Common myeloid progenitor, CD34-positive (primary cell): ENCODE measurements around the gene HOXD13.

Experiments used
- CTCF ChIA-PET: fragments of 350-600 bp; sonication (Branson Sonifier 250); formaldehyde crosslinking; loops from one replicate; lab custom pipeline; 2021; ENCODE audit warnings: antibody characterized with exemption; lab: Charles Lee
- POLR2A ChIA-PET: fragments of 350-600 bp; sonication (Branson Sonifier 250); formaldehyde crosslinking; loops from one replicate; lab custom pipeline; 2021; ENCODE audit warnings: antibody characterized with exemption; lab: Charles Lee
- DNase-seq, 3 donors: peaks; one replicate each; pipeline versions ENCODE4 v3.0.0 to v3.0.0-alpha.2; 2013
- H3K27ac ChIP-seq, 2 experiments: 1 replicate in 1 of 2; 2 replicates in 1 of 2; pipeline ENCODE4 v1.7.0; 2013; ENCODE audit warnings: inconsistent platforms in 2 of 2, low read length in 2 of 2, mild to moderate bottlenecking in 2 of 2, low read depth in 1 of 2, moderate library complexity in 1 of 2; ENCODE audit not compliant: severe bottlenecking in 2 of 2, insufficient read depth in 1 of 2, poor library complexity in 1 of 2
- H3K27me3 ChIP-seq, 5 experiments: replicated peaks in 2 of 5; 1 replicate in 3 of 5; 2 replicates in 2 of 5; pipeline versions ENCODE4 v1.6.1 to v1.7.0; 2013; ENCODE audit warnings: low read length in 4 of 5, mild to moderate bottlenecking in 2 of 5, moderate library complexity in 2 of 5, inconsistent platforms in 1 of 5; ENCODE audit not compliant: insufficient read depth in 5 of 5, control insufficient read depth in 4 of 5
- H3K36me3 ChIP-seq, 4 experiments: 1 replicate in 2 of 4; 2 replicates in 2 of 4; pipeline versions ENCODE4 v1.6.1 to v1.7.0; 2013; ENCODE audit warnings: low read length in 3 of 4, control low read depth in 1 of 4, mild to moderate bottlenecking in 1 of 4; ENCODE audit not compliant: control insufficient read depth in 4 of 4, insufficient read depth in 4 of 4
- H3K4me1 ChIP-seq, 4 experiments: 1 replicate in 3 of 4; 2 replicates in 1 of 4; pipeline versions ENCODE4 v1.6.1 to v1.7.1; 2013; ENCODE audit warnings: low read length in 3 of 4, mild to moderate bottlenecking in 3 of 4, control low read depth in 1 of 4, inconsistent platforms in 1 of 4, moderate library complexity in 1 of 4; ENCODE audit not compliant: control insufficient read depth in 4 of 4, insufficient read depth in 4 of 4; ENCODE audit errors: control extremely low read depth in 1 of 4
- H3K4me3 ChIP-seq, 7 experiments: 1 replicate in 4 of 7; 2 replicates in 3 of 7; pipeline versions ENCODE4 v1.5.1 to v1.7.0; 2013; ENCODE audit warnings: mild to moderate bottlenecking in 7 of 7, low read length in 6 of 7, moderate library complexity in 6 of 7, inconsistent platforms in 2 of 7, low read depth in 2 of 7, control low read depth in 1 of 7; ENCODE audit not compliant: insufficient read depth in 4 of 7, control insufficient read depth in 1 of 7; ENCODE audit errors: extremely low read depth in 1 of 7
- H3K9me3 ChIP-seq, 5 experiments: 1 replicate in 4 of 5; 2 replicates in 1 of 5; pipeline versions ENCODE4 v1.6.1 to v1.7.1; 2013; ENCODE audit warnings: low read length in 4 of 5, mild to moderate bottlenecking in 2 of 5, inconsistent platforms in 1 of 5, low read depth in 1 of 5, moderate library complexity in 1 of 5; ENCODE audit not compliant: control insufficient read depth in 4 of 5, insufficient read depth in 2 of 5; ENCODE audit errors: control extremely low read depth in 1 of 5
- WGBS: methylation state at CpG from one replicate; pipeline ENCODE4 v1.1.5; 2013; ENCODE audit not compliant: insufficient coverage; 5-methylcytosine and 5-hydroxymethylcytosine counted together

HOXD13 gene

GRCh38 chr2:176090862-176091261 is 1.7 kb upstream of the HOXD13 start:
- CTCF ChIA-PET = interaction anchor here (1.1 kb wide), 1 partner anchor 10 kb away, joined by 3 read pairs; no protein-coding TSS in a partner anchor
- Histone ChIP-seq H3K36me3 (no peaks in the 10 kb centered on the region), H3K27ac (no peak overlapping the region), H3K27me3 (peaks cover 37 to 99% (median 72%) of the 10 kb centered on the region in 5 experiments), H3K9me3 (peaks cover 0 to 10% (median 0%) of the 10 kb centered on the region in 5 experiments), H3K4me3 (no peak overlapping the region), H3K4me1 (peaks cover 0 to 18% (median 9%) of the 10 kb centered on the region in 4 experiments)
- no peak for DNase-seq
- POLR2A ChIA-PET = no interaction called here
- 23% methylated on average over 3 of the region's 5 CpGs for WGBS

- Histone ChIP-seq H3K4me1 (peaks cover 3 to 18% (median 11%) of the 10 kb centered on the region in 4 experiments), H3K9me3 (peaks cover 0 to 10% (median 0%) of the 10 kb centered on the region in 5 experiments), H3K27ac (no peak overlapping the region), H3K4me3 (no peak overlapping the region), H3K36me3 (no peaks in the 10 kb centered on the region), H3K27me3 (peaks cover 38 to 99% (median 69%) of the 10 kb centered on the region in 5 experiments)
- DNase-seq = no peak
- ChIA-PET CTCF (interaction anchor here (0.9 to 1.4 kb wide), 4 partner anchors 10 to 42 kb away, joined by 3 to 4 read pairs (median 3); no protein-coding TSS in a partner anchor), POLR2A (interaction anchor here (0.6 kb wide), 1 partner anchor 25 kb away, joined by 3 read pairs; no protein-coding TSS in a partner anchor)
- WGBS = 5% methylated on average over 31 of the region's 31 CpGs
Measured at GRCh38 chr2:176091329-176092258, 927 bp upstream of the HOXD13 start.

GRCh38 chr2:176093145-176093897 is 800 bp downstream of the HOXD13 start:
- DNase-seq = peak in 1 of 3 donors; percentile 54
- 5% methylated on average over 51 of the region's 53 CpGs for WGBS
- Histone ChIP-seq H3K27me3 (peaks cover 32 to 99% (median 72%) of the 10 kb centered on the region in 5 experiments), H3K9me3 (peaks cover 0 to 10% (median 0%) of the 10 kb centered on the region in 5 experiments), H3K4me1 (peaks cover 7 to 23% (median 19%) of the 10 kb centered on the region in 4 experiments), H3K27ac (no peak overlapping the region), H3K36me3 (no peaks in the 10 kb centered on the region), H3K4me3 (peak overlapping the region in 2 of 7 experiments; percentile 17 to 36)
- ChIA-PET CTCF (interaction anchor here (1.2 to 3.2 kb wide), 5 partner anchors 8 to 68 kb away, joined by 3 to 17 read pairs (median 4); no protein-coding TSS in a partner anchor), POLR2A (no interaction called here)

GRCh38 chr2:176093898-176094249 is 1.4 kb downstream of the HOXD13 start:
- ChIA-PET POLR2A (no interaction called here), CTCF (interaction anchor here (0.8 to 3.2 kb wide), 6 partner anchors 9 to 68 kb away, joined by 3 to 17 read pairs (median 4); no protein-coding TSS in a partner anchor)
- H3K27me3 ChIP-seq = peaks cover 29 to 99% (median 71%) of the 10 kb centered on the region in 5 experiments
- H3K9me3 ChIP-seq = peaks cover 0 to 10% (median 0%) of the 10 kb centered on the region in 5 experiments
- peaks cover 7 to 23% (median 18%) of the 10 kb centered on the region in 4 experiments for H3K4me1 ChIP-seq
- H3K27ac ChIP-seq = no peak overlapping the region
- no peak for DNase-seq
- WGBS = 21% methylated on average over 2 of the region's 8 CpGs
- H3K4me3 ChIP-seq = no peak overlapping the region
- H3K36me3 ChIP-seq = no peaks in the 10 kb centered on the region

- Histone ChIP-seq H3K4me3 (no peak overlapping the region), H3K9me3 (peaks cover 0 to 10% (median 0%) of the 10 kb centered on the region in 5 experiments), H3K27ac (no peak overlapping the region), H3K27me3 (peaks cover 24 to 99% (median 70%) of the 10 kb centered on the region in 5 experiments), H3K4me1 (peaks cover 7 to 23% (median 18%) of the 10 kb centered on the region in 4 experiments), H3K36me3 (no peaks in the 10 kb centered on the region)
- no peak for DNase-seq
- POLR2A ChIA-PET = no interaction called here
- 9% methylated on average over 7 of the region's 12 CpGs for WGBS
- CTCF ChIA-PET = interaction anchor here (0.8 to 4.9 kb wide), 8 partner anchors 9 to 67 kb away, joined by 3 to 27 read pairs (median 5); no protein-coding TSS in a partner anchor
Measured at GRCh38 chr2:176094349-176094748, 1.8 kb downstream of the HOXD13 start.

- H3K27me3 ChIP-seq = peaks cover 22 to 99% (median 73%) of the 10 kb centered on the region in 5 experiments
- CTCF ChIA-PET = interaction anchor here (0.8 to 4.9 kb wide), 8 partner anchors 7 to 729 kb away, joined by 3 to 27 read pairs (median 6); no protein-coding TSS in a partner anchor
- H3K27ac ChIP-seq = no peak overlapping the region
- WGBS = 15% methylated on average over 3 of the region's 5 CpGs
- H3K4me1 ChIP-seq = peaks cover 7 to 23% (median 19%) of the 10 kb centered on the region in 4 experiments
- no peaks in the 10 kb centered on the region for H3K36me3 ChIP-seq
- POLR2A ChIA-PET = interaction anchor here (0.8 kb wide), 1 partner anchor 20 kb away, joined by 3 read pairs; no protein-coding TSS in a partner anchor
- H3K4me3 ChIP-seq = no peak overlapping the region
- H3K9me3 ChIP-seq = peaks cover 0 to 10% (median 0%) of the 10 kb centered on the region in 5 experiments
- no peak for DNase-seq
Measured at GRCh38 chr2:176095421-176095820, 2.9 kb downstream of the HOXD13 start.
